Duodenal mucosa (tissue), 2 donors: ENCODE data around the gene RGMA.
"Not testable (repeated sequence)": the region's sequence is repeated elsewhere in the genome, so short reads cannot be mapped to it uniquely, and the experiment has no call there.

Source experiments
- H3K27ac ChIP-seq: one replicate; pipeline ENCODE4 v1.7.0; 2013; ENCODE audit warnings: low read depth, low read length
- H3K27me3 ChIP-seq, 2 donors: one replicate each; pipeline ENCODE4 v1.7.0; 2013; ENCODE audit warnings: low read length in 2 of 2, control low read depth in 1 of 2; ENCODE audit not compliant: insufficient read depth in 2 of 2, control insufficient read depth in 1 of 2
- H3K36me3 ChIP-seq, 2 donors: one replicate each; pipeline ENCODE4 v1.7.0; 2013; ENCODE audit warnings: low read length in 2 of 2, control low read depth in 1 of 2; ENCODE audit not compliant: insufficient read depth in 2 of 2, control insufficient read depth in 1 of 2
- H3K4me1 ChIP-seq, 2 donors: one replicate each; pipeline ENCODE4 v1.7.0; 2013; ENCODE audit warnings: low read length in 2 of 2, control low read depth in 1 of 2; ENCODE audit not compliant: insufficient read depth in 2 of 2, control insufficient read depth in 1 of 2
- H3K4me3 ChIP-seq, 2 donors: one replicate each; pipeline ENCODE4 v1.7.0; 2013; ENCODE audit warnings: low read length in 2 of 2, low read depth in 1 of 2
- H3K9ac ChIP-seq, 2 donors: one replicate each; pipeline ENCODE4 v1.7.0; 2013; ENCODE audit warnings: low read length in 2 of 2, low read depth in 1 of 2
- H3K9me3 ChIP-seq, 2 donors: one replicate each; pipeline ENCODE4 v1.7.0; 2013; ENCODE audit warnings: low read length in 2 of 2, control low read depth in 1 of 2; ENCODE audit not compliant: control insufficient read depth in 1 of 2

The RGMA gene

DNA sequence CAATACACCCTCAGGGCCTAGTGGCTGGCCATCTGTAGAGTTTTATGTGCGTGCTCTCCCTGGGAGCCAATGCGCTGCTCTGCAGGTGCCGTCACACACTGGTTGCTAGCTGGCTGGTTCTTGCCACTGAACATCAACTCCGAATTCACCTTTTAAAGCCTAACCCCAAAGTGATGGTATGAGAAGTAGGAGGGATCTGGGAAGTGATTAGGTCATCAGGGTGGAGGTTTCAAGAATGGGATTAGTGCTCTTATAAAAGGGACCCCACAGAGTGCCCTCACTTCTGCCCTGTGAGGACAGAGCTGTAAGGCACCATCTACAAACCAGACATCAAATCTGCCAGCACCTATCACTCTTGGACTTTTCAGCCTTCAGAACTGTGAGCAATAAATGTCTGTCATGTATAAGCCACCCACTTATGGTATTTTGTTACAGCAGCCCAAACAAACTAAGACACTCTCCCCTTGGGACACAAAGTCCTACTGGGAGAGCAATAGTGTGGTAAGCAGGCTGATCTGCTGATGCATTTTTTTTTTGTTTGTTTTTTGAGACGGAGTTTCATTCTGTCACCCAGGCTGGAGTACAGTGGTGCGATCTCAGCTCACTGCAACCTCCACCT is 20.3 kb downstream of the RGMA start:
- Histone ChIP-seq H3K9me3 (no peaks in the 10 kb centered on the region), H3K9ac (no peak overlapping the region), H3K27ac (no peak overlapping the region), H3K4me1 (no peaks in the 10 kb centered on the region), H3K4me3 (no peak overlapping the region), H3K36me3 (no peaks in the 10 kb centered on the region), H3K27me3 (peaks cover 27 to 33% of the 10 kb centered on the region in 2 donors)

DNA sequence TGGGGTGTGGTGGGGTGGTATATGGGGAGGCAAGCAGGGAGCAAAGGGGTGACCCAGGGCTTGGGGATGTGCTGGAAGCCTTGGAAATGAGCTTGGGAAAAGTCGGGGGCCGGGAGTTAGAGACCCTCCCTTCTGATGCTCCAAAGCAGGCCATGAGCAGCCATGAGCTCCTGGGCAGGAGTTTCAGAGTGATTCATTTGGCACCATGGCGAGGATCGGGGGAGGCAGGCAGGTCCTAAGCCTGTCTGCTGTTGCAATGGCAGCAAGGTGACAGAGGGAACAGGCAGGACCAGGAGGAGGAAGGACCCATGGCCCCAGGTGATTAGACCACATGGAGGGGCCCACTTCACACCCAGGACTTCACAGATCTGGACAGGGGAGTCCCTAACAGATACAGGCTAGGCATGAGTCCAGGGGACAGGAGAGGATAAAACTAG is 21.3 kb downstream of the RGMA start:
- Histone ChIP-seq H3K4me3 (no peak overlapping the region), H3K36me3 (no peaks in the 10 kb centered on the region), H3K9ac (no peak overlapping the region), H3K9me3 (no peaks in the 10 kb centered on the region), H3K4me1 (peaks cover 0 to 3% of the 10 kb centered on the region in 2 donors), H3K27me3 (peaks cover 26 to 28% of the 10 kb centered on the region in 2 donors), H3K27ac (no peak overlapping the region)

- peaks cover 20 to 23% of the 10 kb centered on the region in 2 donors for H3K27me3 ChIP-seq
- H3K4me3 ChIP-seq, result no peak overlapping the region
- no peaks in the 10 kb centered on the region for H3K9me3 ChIP-seq
- H3K9ac ChIP-seq, result no peak overlapping the region
- H3K27ac ChIP-seq, result no peak overlapping the region
- H3K36me3 ChIP-seq, result no peaks in the 10 kb centered on the region
- peaks cover 0 to 3% of the 10 kb centered on the region in 2 donors for H3K4me1 ChIP-seq
These were observed 22.0 kb downstream of the RGMA start for GRCh38 chr15:93066834-93067648.

DNA sequence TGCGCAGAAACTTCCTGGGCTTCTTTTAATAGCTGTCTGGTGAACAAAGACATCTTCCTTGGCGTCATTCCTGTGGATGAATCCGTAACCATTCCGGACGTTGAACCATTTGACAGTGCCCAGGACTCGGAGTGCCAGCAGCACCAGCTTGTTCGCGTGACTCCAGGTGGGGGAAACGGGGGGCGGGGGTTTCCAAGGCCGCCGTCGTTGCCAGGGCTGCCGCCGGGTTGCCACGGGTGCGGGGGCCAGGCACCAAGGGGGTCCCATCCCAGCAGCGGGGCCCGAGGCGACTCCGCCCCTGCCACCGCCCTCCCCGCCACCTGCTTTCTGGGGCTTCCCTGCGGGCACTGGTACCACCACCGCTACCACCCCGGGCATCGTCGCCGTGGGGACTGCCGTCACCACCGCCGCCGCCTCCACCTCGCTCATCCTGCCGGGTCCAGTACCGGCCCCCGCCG is 22.8 kb downstream of the RGMA start:
- H3K27ac ChIP-seq, result no peak overlapping the region
- no peak overlapping the region for H3K4me3 ChIP-seq
- peaks cover 0 to 6% of the 10 kb centered on the region in 2 donors for H3K4me1 ChIP-seq
- no peaks in the 10 kb centered on the region for H3K9me3 ChIP-seq
- H3K9ac ChIP-seq, result no peak overlapping the region
- peaks cover 13 to 15% of the 10 kb centered on the region in 2 donors for H3K27me3 ChIP-seq
- no peaks in the 10 kb centered on the region for H3K36me3 ChIP-seq

GRCh38 chr15:93065641-93066045 is 23.4 kb downstream of the RGMA start:
- Histone ChIP-seq H3K27me3 (peaks cover 9 to 11% of the 10 kb centered on the region in 2 donors), H3K9ac (no peak overlapping the region), H3K4me3 (no peak overlapping the region), H3K27ac (no peak overlapping the region), H3K9me3 (no peaks in the 10 kb centered on the region), H3K36me3 (no peaks in the 10 kb centered on the region), H3K4me1 (peaks cover 0 to 8% of the 10 kb centered on the region in 2 donors)

- Histone ChIP-seq H3K9me3 (no peaks in the 10 kb centered on the region), H3K27me3 (peaks cover 7 to 11% of the 10 kb centered on the region in 2 donors), H3K36me3 (no peaks in the 10 kb centered on the region), H3K27ac (no peak overlapping the region), H3K9ac (no peak overlapping the region), H3K4me3 (no peak overlapping the region), H3K4me1 (peaks cover 0 to 8% of the 10 kb centered on the region in 2 donors)
These were observed 25.0 kb downstream of the RGMA start for GRCh38 chr15:93063796-93064690.

DNA sequence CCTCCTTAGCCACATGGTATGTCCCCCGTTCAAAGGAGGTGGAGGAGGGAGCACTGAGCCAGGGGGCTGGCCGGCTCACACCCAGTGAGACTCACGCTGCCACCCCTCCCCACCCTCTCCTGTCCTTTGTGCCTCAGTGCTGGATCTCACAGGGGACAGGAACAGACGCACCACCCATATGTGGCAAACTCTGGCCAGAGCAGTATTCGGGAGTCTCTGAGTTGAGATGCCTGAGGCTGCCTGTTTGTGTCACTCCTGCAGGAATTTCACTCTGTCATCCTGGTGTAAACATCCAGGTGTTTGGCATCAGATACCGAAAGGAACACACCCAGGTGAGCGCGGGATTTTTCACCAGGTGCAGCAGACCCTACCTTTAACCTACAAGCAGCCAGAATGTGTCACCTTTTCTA is 25.7 kb downstream of the RGMA start:
- Histone ChIP-seq H3K27ac (no peak overlapping the region), H3K9ac (no peak overlapping the region), H3K4me1 (peaks cover 0 to 8% of the 10 kb centered on the region in 2 donors), H3K9me3 (no peaks in the 10 kb centered on the region), H3K4me3 (no peak overlapping the region), H3K27me3 (peaks cover 7 to 11% of the 10 kb centered on the region in 2 donors), H3K36me3 (no peaks in the 10 kb centered on the region)

GRCh38 chr15:93062628-93063261 is 26.3 kb downstream of the RGMA start:
- peaks cover 7 to 11% of the 10 kb centered on the region in 2 donors for H3K27me3 ChIP-seq
- not testable (repeated sequence) for H3K27ac ChIP-seq, H3K4me1 ChIP-seq, H3K36me3 ChIP-seq, H3K9ac ChIP-seq, H3K4me3 ChIP-seq, H3K9me3 ChIP-seq

DNA sequence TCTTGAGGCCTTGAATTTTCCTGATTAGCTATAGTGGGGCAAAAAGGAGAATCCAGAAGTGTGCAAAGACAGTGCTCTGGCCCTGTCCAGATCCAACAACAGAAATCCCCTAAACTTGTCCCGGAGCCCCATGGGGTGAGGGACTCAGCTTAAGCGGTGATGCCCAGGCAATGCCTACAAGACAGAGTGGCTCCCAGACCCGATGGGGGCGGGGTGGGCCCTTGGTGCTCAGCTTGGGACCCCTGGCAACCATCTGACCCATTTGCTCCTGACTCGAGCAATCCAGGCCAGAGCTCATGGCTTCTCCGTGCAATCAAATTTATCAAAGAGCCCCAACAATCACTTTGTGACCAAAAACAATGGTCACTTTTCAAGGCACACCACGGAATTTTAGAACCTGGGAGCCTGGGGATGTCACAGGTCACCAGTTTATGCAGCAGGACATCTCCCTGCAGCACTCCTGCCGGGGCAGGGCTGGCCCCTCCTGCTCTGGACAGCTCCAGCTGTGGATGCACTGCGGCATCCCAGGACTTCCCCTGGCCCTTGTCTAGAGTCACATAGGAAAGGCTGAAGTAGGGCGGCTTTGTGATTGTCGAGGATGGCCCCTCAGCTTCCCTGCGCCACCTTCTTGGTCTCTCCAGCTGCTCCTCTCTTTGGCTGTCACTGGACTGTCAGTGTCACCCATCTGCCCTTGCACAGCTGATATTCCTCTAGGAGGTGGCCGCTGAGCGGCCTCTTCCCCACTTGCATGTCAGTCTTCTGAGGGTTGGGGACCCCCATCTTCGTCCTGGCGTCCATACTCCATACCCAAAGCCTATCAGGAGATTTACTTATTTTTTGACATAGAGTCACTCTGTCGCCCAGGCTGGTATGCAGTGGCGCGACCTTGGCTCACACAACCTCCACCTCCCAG is 28.4 kb downstream of the RGMA start:
- no peaks in the 10 kb centered on the region for H3K9me3 ChIP-seq
- H3K27me3 ChIP-seq, result peaks cover 7 to 11% of the 10 kb centered on the region in 2 donors
- no peak overlapping the region for H3K4me3 ChIP-seq
- no peak overlapping the region for H3K27ac ChIP-seq
- peaks cover 0 to 8% of the 10 kb centered on the region in 2 donors for H3K4me1 ChIP-seq
- no peaks in the 10 kb centered on the region for H3K36me3 ChIP-seq
- no peak overlapping the region for H3K9ac ChIP-seq
